ENCODE results near the gene LRMDA.

DNA sequence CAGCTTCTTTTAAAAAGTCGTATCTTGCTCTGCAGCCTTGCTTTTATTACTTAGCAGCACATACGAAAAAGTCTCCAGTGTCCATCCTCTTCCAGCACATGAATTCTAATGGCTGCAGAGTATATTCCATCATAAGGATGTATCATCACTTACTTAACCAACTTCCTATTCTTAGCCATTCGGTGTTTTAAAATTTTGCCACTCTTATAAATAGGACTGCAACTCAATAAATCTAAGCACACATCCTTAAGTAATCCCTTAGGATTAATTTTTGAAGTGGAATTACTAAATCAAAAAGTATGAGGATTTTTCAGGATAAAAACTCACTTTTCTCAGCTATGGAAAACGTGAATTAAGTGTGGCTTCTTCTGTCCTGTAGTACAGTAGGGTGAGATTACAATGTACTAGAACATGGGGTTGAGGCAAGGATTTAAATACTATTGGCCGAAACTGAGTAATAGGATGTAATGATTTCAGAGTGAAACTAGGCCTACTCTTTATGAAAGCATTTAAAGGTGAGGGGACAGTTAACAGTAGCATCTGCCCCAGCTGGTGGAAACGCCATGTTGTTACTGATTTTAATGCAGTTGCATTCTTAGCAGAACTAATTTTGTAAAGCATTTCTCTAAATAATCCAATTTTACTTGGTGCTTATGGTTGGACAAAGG lies 1035.5 kb downstream of the LRMDA start:
- TF ChIP-seq, protein P1, sequence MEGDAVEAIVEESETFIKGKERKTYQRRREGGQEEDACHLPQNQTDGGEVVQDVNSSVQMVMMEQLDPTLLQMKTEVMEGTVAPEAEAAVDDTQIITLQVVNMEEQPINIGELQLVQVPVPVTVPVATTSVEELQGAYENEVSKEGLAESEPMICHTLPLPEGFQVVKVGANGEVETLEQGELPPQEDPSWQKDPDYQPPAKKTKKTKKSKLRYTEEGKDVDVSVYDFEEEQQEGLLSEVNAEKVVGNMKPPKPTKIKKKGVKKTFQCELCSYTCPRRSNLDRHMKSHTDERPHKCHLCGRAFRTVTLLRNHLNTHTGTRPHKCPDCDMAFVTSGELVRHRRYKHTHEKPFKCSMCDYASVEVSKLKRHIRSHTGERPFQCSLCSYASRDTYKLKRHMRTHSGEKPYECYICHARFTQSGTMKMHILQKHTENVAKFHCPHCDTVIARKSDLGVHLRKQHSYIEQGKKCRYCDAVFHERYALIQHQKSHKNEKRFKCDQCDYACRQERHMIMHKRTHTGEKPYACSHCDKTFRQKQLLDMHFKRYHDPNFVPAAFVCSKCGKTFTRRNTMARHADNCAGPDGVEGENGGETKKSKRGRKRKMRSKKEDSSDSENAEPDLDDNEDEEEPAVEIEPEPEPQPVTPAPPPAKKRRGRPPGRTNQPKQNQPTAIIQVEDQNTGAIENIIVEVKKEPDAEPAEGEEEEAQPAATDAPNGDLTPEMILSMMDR (IDR thresholded peaks at IDR 0.05 in 2 of 3, conservative IDR thresholded peaks at IDR 0.05 in 1 of 3; ENCODE audit: borderline replicate concordance in 1 of 3, insufficient read depth in 1 of 3, low read depth in 2 of 3, low read length in 2 of 3), result no peak
- no peak for TF ChIP-seq EZH2phosphoT487 (IDR thresholded peaks at IDR 0.05; ENCODE audit: borderline replicate concordance)
- no peak for TF ChIP-seq POLR2AphosphoS5 (IDR thresholded peaks at IDR 0.05; ENCODE audit: low read depth, low read length)
- TF ChIP-seq RAD21 (IDR thresholded peaks at IDR 0.05; ENCODE audit: low read depth), result no peak
- no peak for TF ChIP-seq EZH2 (IDR thresholded peaks at IDR 0.05)

All from HCT116 (cell line).